Activated CD8-positive, alpha-beta memory T cell treated with anti-CD3 and anti-CD28 coated beads for 36 hours (primary cell): ENCODE data around the gene PPP5C. TPM values are rescaled to one million over a fixed set of nuclear protein-coding genes. Genes with fewer than 3 reads are reported as not detected.
"Not testable (repeated sequence)": the region's sequence is repeated elsewhere in the genome, so short reads cannot be mapped to it uniquely, and the experiment has no call there.

Experiments
- CTCF ChIA-PET: fragments of 350-600 bp; sonication (Branson Sonifier 250); formaldehyde crosslinking; loops from one replicate; lab custom pipeline; 2021; ENCODE audit warnings: antibody characterized with exemption; lab: Charles Lee
- POLR2A ChIA-PET: fragments of 350-600 bp; sonication (Branson Sonifier 250); formaldehyde crosslinking; loops from one replicate; lab custom pipeline; 2021; ENCODE audit warnings: antibody characterized with exemption; lab: Charles Lee
- total RNA-seq, 2 experiments: library from RNA; stranded (reverse); gene quantifications; one replicate each; pipeline ENCODE4 v1.2.3, GENCODE V29; 2021

Gene PPP5C
- total RNA-seq, 2 experiments from 2014 or later, result 135 to 136 TPM

- POLR2A ChIA-PET, result no interaction called here
- CTCF ChIA-PET, result no interaction called here
Measured at GRCh38 chr19:46392252-46392801, 45.4 kb downstream of the PPP5C start.

GRCh38 chr19:46392837-46393236 lies 46.0 kb downstream of the PPP5C start:
- POLR2A ChIA-PET, result no interaction called here
- CTCF ChIA-PET, result no interaction called here

- POLR2A ChIA-PET, result no interaction called here
- CTCF ChIA-PET, result interaction anchor here (3.6 kb wide), 1 partner anchor 94 kb away, joined by 32 read pairs; no protein-coding TSS in a partner anchor
Measured at GRCh38 chr19:46393456-46394401, 46.8 kb downstream of the PPP5C start.

GRCh38 chr19:46394402-46394797 lies 47.5 kb downstream of the PPP5C start:
- CTCF ChIA-PET, result interaction anchor here (0.6 to 3.6 kb wide), 10 partner anchors 23 to 373 kb away, joined by 3 to 32 read pairs (median 4); no protein-coding TSS in a partner anchor
- POLR2A ChIA-PET, result interaction anchor here (0.6 kb wide), 1 partner anchor 8 kb away, joined by 7 read pairs; no protein-coding TSS in a partner anchor

GRCh38 chr19:46397801-46398479 lies 51.1 kb downstream of the PPP5C start:
- POLR2A ChIA-PET, result not testable (repeated sequence)
- CTCF ChIA-PET, result interaction anchor here (0.7 to 2.7 kb wide), 5 partner anchors 18 to 132 kb away, joined by 3 to 10 read pairs (median 3); no protein-coding TSS in a partner anchor

- CTCF ChIA-PET, result interaction anchor here (0.6 to 6.5 kb wide), 8 partner anchors 47 to 111 kb away, joined by 3 to 38 read pairs (median 4); no protein-coding TSS in a partner anchor
- POLR2A ChIA-PET, result no interaction called here
Measured at GRCh38 chr19:46402725-46403124, 55.8 kb downstream of the PPP5C start.

- POLR2A ChIA-PET, result no interaction called here
- CTCF ChIA-PET, result interaction anchor here (0.6 to 6.5 kb wide), 5 partner anchors 8 to 86 kb away, joined by 3 to 38 read pairs (median 7); no protein-coding TSS in a partner anchor
Measured at GRCh38 chr19:46404055-46404752, 57.3 kb downstream of the PPP5C start.

- CTCF ChIA-PET, result interaction anchor here (1.1 to 6.5 kb wide), 4 partner anchors 9 to 109 kb away, joined by 3 to 38 read pairs (median 6); no protein-coding TSS in a partner anchor
- POLR2A ChIA-PET, result no interaction called here
Measured at GRCh38 chr19:46404753-46405468, 58.0 kb downstream of the PPP5C start.

- POLR2A ChIA-PET, result no interaction called here
- CTCF ChIA-PET, result interaction anchor here (0.6 to 6.5 kb wide), 3 partner anchors 11 to 81 kb away, joined by 4 to 38 read pairs (median 6); no protein-coding TSS in a partner anchor
Measured at GRCh38 chr19:46406976-46407375, 60.1 kb downstream of the PPP5C start.

- ChIA-PET POLR2A (interaction anchor here (0.6 kb wide), 1 partner anchor 310 kb away, joined by 3 read pairs; no protein-coding TSS in a partner anchor), CTCF (interaction anchor here (0.6 to 6.5 kb wide), 3 partner anchors 8 to 108 kb away, joined by 3 to 38 read pairs (median 3); no protein-coding TSS in a partner anchor)
Measured at GRCh38 chr19:46407856-46408663, 61.2 kb downstream of the PPP5C start.

GRCh38 chr19:46408664-46409039 lies 61.8 kb downstream of the PPP5C start:
- ChIA-PET POLR2A (interaction anchor here (0.6 kb wide), 1 partner anchor 311 kb away, joined by 3 read pairs; no protein-coding TSS in a partner anchor), CTCF (interaction anchor here (0.6 to 0.7 kb wide), 2 partner anchors 9 to 108 kb away, joined by 3 read pairs; no protein-coding TSS in a partner anchor)

- CTCF ChIA-PET, result no interaction called here
- POLR2A ChIA-PET, result no interaction called here
Measured at GRCh38 chr19:46409191-46409590, 62.3 kb downstream of the PPP5C start.

GRCh38 chr19:46410205-46411087 lies 63.6 kb downstream of the PPP5C start:
- ChIA-PET CTCF (interaction anchor here (0.6 to 1.5 kb wide), 3 partner anchors 13 to 63 kb away, joined by 3 to 4 read pairs (median 3); no protein-coding TSS in a partner anchor), POLR2A (no interaction called here)

GRCh38 chr19:46411088-46411924 lies 64.4 kb downstream of the PPP5C start:
- CTCF ChIA-PET, result interaction anchor here (0.6 to 1.5 kb wide), 4 partner anchors 14 to 637 kb away, joined by 3 to 4 read pairs (median 4); no protein-coding TSS in a partner anchor
- POLR2A ChIA-PET, result no interaction called here
